NK-92 (cell line): ENCODE results near the gene C19orf33.
"Not testable (repeated sequence)": the region's sequence is repeated elsewhere in the genome, so short reads cannot be mapped to it uniquely, and the experiment has no call there.

Source experiments
- DNase-seq: peaks from one replicate; lab custom pipeline; 2025; ENCODE audit not compliant: unreplicated experiment; lab: John Stamatoyannopoulos, UW

Gene C19orf33

GRCh38 chr19:38303517-38304351 is at the start of gene C19orf33:
Gene C19orf33 (plus strand): TSS chr19:38304251. CDS start chr19:38304262, 11 bp downstream.
- no peak for DNase-seq

- DNase-seq, result no peak
These were observed 48.6 kb upstream of the C19orf33 start for GRCh38 chr19:38255383-38256014.

- DNase-seq, result not testable (repeated sequence)
These were observed 42.1 kb upstream of the C19orf33 start for GRCh38 chr19:38261942-38262341.

- no peak for DNase-seq
These were observed 41.3 kb upstream of the C19orf33 start for GRCh38 chr19:38262585-38263268.

- DNase-seq, result no peak
These were observed 40.2 kb upstream of the C19orf33 start for GRCh38 chr19:38263689-38264485.

- DNase-seq, result no peak
These were observed 39.4 kb upstream of the C19orf33 start, which contains the start of gene SPINT2 for GRCh38 chr19:38264486-38265212. Gene SPINT2 (plus strand): TSS chr19:38264573. CDS start chr19:38264893, 320 bp downstream.

GRCh38 chr19:38265213-38265861 is 38.7 kb upstream of the C19orf33 start:
- no peak for DNase-seq

- DNase-seq, result no peak
These were observed 38.1 kb upstream of the C19orf33 start for GRCh38 chr19:38265921-38266429.

- no peak for DNase-seq
These were observed 37.0 kb upstream of the C19orf33 start for GRCh38 chr19:38266981-38267597.

- DNase-seq, result no peak
These were observed 36.1 kb upstream of the C19orf33 start for GRCh38 chr19:38267761-38268483.

- no peak for DNase-seq
These were observed 35.5 kb upstream of the C19orf33 start for GRCh38 chr19:38268539-38268938.

- DNase-seq, result no peak
These were observed 33.4 kb upstream of the C19orf33 start for GRCh38 chr19:38270587-38271167.

- no peak for DNase-seq
These were observed 30.6 kb upstream of the C19orf33 start for GRCh38 chr19:38273499-38273898.

GRCh38 chr19:38274739-38275138 is 29.3 kb upstream of the C19orf33 start:
- DNase-seq, result no peak

- DNase-seq, result no peak
These were observed 27.0 kb upstream of the C19orf33 start for GRCh38 chr19:38276942-38277517.

- DNase-seq, result no peak
These were observed 26.5 kb upstream of the C19orf33 start for GRCh38 chr19:38277549-38277948.

GRCh38 chr19:38277969-38278680 is 25.9 kb upstream of the C19orf33 start:
- no peak for DNase-seq
